HG02610 (cell line): Measurements from ENCODE around the gene DCC.
A peak's percentile ranks its signal among the peaks of the same experiment; 100 is the strongest.
"Not testable (repeated sequence)": the region's sequence is repeated elsewhere in the genome, so short reads cannot be mapped to it uniquely, and the experiment has no call there.

ENCODE experiments used
- ATAC-seq: cut with Tn5 transposase; IDR thresholded peaks from one replicate; pipeline ENCODE4 v1.9.1; 2021; ENCODE audit warnings: mild to moderate bottlenecking, moderate library complexity; ENCODE audit not compliant: unreplicated experiment

DCC gene

DNA sequence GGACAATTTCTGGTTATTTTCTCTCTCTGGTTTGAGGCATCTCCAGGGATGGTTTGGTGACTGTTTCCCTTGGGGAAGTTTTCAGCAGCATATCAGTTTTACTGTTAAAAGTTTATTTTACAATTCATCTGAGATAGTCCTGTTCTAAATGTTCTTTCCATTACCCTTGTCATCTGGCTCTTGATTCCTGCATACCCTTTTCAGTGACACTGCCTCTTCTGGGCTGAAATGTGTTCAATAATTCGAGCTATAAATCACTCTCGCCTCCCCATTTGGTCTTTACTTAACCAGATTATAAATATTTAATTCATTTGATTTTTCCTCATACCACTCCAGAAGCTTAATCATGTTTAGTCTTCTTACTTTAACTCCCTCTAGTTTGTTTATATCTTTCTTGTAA lies 9.5 kb downstream of the DCC start:
- no peak for ATAC-seq

DNA sequence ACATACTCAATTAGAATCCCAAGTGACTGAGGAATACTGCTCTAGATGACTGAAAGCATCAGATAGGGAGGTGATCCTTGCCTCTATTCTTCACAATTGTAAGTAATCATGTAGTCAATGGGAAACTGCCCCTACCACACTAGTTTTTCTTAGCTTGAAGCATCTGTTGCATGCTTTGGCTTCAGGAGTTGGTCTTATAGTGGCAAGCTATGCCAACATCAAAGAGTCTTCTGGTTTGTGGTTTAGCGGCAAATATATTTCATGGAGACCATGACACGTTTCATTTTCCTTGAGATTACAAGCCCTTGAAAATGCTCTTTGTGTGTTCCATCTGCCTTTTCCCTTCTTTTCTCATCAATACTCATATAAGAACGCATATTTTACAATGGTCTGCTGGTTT lies 12.9 kb downstream of the DCC start:
- no peak for ATAC-seq

DNA sequence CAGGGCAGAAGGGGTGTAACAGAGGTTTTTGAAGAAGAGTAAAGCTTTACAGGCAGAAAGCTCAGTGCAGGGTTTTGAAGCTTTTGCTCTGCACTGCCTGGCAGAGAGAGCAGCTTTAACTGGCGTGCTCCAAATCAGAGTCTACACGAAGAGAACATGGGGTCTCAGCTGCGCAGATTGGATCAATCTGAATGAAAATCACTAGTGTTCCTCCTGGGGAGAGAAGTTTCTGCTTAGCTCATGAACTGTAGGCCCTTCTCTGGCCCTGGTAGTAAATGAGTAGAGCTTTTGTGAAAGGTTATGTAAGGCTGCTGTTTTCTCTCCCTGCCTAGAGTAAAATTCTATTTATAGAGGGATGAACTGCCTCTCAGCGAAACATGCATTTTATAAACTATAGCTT lies 13.6 kb downstream of the DCC start:
- ATAC-seq, result no peak

DNA sequence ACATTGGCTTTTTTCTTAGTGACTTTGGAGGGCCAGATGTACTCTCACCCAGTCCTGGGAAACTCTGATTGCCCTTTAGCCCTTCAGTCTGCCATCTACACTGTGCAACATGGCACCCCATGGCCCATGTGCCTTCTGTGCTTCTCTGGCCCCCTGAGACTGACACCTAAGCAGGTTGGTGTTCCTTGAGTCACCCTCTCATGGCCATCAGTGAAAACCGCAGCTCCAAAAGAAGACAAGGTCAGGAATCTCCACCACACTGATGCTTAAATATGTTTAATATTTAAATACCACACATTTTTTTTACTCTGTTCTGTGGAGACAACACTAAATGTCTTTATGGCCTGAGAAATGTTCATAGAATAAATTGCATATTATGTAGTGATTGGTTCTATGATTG lies 23.9 kb downstream of the DCC start:
- no peak for ATAC-seq

DNA sequence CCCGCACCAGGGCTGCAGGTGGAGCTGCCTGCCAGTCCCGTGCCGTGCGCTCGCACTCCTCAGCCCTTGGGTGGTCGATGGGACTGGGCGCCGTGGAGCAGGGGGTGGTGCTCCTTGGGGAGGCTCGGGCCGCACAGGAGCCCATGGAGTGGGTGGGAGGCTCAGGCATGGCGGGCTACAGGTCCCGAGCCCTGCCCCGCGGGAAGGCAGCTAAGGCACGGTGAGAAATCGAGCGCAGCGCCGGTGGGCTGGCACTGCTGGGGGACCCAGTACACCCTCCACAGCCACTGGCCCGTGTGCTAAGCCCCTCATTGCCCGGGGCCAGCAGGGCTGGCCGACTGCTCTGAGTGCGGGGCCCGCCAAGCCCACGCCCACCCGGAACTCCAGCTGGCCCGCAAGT lies 26.9 kb downstream of the DCC start:
- not testable (repeated sequence) for ATAC-seq

DNA sequence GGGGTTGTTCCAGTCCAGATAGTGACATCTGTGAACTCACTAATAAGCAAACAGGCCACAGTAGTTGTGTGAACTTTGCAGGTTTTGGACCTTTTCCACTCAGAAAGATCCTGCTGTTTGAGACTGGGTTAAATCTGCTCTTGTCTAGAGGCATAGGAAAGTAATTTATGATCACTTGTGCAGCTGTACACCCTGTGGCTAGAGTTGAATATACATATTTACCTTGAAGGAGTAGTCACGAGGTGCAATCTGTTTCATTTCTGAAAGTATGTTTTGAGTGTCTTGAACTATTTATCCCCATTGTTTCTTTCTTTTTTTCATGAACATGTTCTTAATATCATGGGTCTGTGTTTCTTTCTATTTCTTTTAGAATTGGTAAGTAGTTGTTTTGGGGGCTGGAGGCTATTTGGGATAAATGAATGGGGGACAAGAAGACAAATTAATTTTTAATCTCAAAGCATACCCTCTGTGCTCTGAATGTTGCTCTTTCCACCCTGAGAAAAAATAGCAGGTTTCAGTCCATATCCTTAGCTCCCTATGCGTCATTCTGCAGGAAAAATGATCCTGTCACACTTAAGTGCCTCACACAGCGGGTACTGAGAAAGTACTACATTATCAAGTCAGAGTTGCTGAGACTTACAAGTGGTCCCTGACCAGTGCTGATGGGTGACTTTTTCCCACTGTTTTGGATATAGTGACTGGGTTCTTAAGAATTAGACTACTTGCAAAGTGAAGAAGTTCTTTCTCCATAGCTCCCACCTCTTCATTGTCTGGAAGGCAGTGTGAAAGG lies 28.2 kb downstream of the DCC start:
- no peak for ATAC-seq

DNA sequence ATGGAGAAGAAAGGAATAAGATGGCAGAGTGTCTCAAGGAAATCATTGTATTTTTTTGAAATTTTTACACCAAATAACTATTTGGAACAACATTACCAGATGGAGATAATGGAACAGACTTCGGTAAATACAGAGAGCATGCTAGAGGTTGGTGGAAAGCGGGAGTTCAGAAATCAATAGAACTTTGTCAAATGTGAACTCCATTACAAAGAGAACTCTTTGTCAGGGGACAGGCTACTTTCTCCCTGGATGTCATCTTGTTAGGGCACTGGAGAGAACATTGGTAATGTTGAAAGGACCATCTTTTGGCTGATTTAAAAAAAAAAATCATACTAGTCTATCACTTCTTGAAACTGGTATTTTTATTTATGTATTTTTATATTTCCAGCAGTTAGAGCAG lies 30.8 kb downstream of the DCC start:
- ATAC-seq, result no peak

DNA sequence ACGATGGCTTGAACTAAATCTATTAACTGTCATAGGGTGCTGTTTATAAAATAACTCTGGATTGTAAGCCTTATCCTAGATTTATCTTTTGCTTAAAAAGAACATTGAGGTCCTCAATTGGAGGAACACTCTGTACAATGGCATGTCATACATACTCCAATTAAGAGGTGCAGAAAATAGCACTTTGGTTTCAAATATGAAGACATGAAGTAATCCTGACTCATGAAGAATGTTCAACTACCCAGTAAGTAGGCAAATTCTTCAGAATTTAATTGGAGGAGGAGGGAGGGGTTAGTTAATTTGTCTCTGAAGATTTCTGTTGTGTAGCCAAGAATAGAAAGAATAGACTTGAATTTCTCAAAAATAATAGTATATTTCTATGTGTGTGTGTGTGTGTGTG lies 36.1 kb downstream of the DCC start:
- no peak for ATAC-seq

DNA sequence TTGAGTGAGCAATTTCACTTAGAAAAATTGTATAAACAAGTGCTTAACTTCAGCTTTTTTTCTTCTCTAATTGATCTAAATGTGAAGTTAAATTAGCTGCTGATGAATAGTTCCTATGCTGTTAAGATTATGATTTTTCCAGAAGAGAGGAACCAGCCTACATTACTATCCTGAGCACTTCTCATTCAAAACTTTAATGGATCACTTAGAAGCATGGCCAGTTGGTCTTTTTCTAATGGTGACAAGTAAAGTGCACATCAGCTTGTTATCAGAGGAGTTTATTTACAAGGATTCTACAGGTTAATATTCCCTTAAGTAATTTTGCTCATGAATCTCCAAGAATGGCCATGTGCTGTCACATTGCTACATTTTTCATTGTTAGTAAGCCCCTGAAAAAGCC lies 37.1 kb downstream of the DCC start:
- no peak for ATAC-seq

DNA sequence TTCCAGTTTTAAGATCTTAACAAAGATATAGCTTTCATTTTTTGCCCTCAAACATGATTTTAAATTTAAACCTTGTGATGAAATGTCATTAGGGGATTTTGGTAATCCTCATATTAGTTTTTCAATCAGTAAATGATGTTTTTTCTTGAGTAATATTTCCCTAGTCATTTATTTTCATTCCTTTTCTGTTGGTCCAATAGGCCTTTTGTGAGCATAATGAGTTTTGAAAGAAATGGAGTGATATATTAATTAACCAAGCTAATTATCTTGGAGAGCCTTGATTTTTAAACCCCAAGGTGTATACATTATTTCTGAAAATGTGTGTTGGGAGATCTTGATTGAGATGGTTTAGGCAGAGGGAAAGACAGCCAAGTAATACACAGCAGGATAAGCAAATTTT lies 46.3 kb downstream of the DCC start:
- ATAC-seq, result no peak

DNA sequence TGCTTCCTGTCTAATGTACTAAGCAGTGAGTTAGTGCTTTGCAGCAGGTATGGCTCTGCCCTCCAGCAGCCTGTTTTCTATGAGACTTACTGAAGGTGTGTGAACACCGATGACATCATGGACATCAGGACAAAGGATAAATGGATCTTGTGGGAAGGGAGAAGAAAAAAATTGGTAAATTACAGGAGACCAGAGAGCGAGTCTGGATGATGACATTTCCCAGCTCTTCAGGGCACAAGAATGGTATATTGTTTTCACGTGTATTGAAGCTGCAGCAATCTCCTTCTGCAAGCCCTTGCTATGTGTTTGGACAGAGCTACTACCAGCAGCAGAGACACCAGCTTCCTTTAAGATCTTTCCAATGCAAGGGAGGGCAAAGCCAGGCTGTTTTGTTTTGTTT lies 47.2 kb downstream of the DCC start:
- no peak for ATAC-seq

DNA sequence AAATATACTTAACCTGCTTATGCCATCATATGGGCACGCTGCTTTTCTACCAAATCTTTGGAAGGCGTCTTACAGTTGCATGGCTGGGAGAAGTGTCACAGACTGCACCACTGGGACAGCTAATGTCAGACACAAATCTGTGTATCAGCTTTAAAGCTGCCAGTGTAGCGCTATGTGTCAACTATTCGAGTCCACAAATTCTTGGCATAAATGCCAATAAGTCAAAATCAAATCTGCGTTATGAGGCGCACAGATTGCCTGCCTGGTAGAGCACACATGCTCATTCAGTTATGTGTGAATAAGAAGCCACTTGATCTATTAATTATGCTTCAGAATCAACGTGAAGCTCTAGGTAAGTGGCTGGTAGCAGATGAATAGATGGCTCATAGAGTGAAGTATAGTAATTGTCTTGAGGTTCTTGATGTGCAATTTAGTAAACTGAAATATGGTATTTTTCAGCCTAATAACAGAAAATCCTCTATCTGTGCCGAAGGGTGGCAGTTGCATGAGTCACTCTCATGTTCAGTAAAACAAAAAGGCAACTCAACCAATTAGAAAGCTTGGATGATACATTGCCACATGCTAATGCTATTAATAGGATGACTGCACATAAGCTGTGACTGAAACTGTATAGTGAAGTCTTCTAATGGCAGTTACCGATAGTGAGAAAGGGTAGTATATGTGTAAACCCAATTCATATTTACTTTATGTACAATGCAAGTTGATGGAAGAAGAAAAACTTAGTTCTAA lies 52.0 kb downstream of the DCC start:
- peak; percentile 37 for ATAC-seq

DNA sequence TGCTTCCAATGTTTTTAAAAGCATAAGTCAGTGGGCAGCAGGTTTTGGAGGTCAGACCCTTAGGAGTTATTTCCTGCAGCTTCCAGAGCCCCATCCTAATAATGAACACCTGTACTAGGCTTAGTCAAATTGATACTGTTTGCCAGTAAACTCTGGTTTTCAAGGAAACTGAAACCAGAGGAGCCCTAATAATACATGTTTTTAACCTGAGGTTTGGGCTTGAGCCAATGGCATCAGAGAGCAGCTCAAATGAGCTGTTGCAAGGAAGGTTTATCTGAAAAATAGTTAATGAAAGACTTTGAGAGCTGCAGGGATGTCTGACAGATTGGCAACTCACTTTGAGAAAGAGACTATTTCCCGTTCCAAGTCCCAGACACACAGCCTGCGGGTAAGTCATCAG lies 54.6 kb downstream of the DCC start:
- no peak for ATAC-seq

DNA sequence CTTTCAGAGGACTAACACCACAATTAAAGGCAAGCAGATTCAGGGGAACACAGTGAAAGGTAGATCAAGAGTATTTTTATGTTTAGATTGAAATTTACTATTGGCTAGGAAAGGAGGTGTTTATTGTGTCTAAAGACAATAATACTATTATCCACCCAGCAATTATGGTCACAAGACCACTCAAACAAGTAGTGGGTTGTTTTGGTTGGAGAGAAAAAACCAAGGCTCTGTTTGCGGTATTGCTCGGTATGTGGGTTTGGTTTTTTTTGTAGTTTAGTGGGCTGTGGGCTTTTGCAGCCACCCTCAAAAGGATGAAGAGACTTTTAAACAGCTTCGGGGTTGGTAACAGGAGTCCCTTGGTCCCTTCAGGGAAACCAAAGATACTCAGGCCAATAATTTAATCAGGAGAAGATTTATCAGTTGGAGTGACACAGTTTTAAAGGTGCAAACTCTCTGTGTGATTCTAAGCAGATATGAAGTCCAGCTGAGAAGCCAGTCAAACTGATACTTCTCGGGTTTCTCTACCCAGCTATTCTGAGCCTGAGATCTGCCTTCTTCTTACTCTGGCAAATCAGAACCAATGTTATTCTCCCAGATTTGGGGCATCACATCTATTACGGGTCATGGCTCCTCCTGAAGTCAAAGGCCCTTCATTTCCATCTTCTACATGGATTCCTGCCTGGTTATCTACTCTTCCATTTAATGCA lies 55.3 kb downstream of the DCC start:
- ATAC-seq, result peak; percentile 67

DNA sequence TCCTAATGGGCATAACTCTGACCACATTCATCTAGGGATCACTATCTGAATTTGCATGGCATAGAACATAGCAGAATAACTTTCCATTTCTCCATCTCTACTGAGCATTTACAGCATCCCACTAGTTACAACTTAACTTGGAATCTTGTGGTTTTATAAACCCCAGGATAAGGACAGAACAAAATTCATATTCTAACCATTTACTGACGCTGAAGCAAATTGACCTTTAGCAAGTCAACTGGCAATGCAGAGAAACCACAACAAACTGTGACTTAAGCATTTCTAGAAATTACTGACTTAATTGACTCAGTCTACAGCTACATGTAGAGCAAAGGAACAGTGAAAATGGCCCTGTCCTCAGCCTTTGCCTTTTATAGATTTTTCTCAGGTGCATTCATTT lies 61.2 kb downstream of the DCC start:
- no peak for ATAC-seq

DNA sequence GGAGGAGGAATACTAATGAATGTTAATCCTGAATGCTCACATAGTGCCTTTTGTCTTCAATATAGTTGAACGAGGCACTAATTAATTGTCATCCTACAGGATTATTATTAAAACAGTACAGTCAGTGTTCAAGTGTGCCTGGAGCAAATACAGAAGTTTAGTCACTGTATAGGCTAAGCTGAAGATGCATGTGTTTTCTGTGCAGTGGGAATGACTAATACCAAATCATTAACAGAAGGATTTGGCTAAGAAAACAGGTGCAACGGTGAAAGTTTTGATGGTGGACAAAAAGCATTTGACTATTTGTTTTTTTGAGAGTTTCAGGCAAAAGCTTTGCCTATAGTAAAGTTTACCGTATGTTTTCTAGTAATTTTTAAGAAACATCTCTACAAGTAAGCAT lies 62.8 kb downstream of the DCC start:
- no peak for ATAC-seq

DNA sequence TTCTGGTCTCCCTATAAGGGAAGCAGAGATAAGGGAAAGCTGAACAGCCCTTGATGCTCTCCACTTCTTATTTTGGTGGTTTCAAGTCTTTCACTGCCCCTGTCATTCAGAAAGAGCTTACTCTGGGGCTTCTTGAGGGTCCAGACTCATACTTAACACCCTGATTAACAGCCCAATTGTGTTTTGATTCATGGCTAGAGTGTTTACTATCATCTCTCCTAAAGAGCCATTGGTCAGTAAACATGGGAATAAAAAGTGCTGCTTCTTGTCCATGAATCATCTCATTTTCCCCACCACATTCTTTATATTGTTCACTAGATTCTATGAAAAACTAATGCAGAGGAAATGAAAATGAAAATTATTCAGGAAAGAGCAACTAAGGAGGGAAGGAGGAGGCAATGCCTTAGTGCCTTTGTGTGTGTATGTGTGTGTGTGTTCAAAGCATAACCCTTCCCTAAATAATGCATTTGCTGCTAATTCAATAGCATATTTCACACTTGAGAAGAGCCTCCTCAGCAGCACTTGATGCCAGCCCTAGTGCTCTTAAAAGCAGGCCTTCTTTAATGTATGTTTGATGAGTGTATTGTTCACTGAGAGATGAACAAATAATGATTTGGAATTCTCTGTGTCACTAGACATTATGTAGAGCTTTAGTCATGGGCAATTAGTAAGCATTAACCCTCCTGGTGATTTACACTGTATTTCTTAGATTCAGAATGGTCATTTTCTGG lies 63.5 kb downstream of the DCC start:
- ATAC-seq, result no peak

DNA sequence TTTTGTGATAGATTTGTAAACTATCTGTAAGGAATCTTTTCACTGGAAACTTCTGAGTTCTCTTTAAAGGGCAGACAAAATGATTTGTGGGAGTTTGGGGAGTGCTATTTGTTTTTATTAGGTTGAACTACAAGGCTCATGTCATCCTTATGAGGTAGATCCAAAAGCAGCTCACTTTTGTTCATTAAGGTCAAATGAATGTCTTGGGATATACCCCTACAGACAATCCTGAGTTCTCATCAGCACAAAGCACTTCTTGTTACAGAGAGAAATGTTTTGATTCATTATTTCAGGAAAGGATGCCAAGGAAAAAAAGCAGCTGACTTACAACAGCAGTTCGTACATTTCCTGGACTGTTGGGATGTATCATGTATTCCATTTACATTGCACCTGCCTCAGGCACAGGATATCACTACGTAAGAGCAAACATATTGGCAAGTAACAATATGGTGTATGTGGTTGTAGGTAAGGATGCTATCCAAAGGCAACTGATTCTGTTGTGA lies 68.9 kb downstream of the DCC start:
- ATAC-seq, result no peak

DNA sequence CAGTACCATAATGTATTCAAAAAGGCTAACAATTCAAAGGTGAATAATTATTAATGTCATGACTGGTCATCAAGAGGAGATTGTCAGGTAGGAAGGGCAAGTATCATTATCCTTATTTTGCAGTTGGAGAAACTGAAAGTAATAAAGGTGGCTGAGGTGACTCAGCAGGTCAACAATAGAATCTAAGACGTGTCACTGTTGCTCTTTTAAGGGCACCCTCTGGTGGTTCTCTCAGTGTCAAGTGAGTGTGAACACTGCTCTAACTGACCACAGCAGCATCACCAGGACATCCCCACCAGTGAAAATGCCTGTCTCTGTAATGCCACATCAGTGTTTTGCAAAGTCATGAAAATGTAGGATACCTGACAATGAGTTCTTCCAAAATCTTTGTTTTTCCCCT lies 69.7 kb downstream of the DCC start:
- ATAC-seq, result peak; percentile 100

DNA sequence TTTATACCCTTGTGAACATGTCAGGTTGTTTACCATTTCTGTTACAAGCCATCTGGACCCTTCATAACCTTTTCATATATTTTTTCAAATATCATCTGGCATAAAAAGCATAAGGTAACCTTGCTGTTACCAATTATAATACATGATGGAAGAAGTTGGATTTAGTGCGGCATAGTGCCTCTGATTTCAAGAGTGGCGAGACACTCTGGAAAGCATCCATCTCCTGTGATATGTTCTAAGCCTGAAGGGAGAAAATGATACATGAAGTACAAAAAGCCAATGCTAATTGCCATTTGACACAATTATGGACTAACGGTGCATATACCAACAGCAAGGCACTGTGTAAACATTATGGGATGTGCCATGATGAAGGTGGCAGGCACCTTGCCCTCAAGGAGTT lies 75.1 kb downstream of the DCC start:
- ATAC-seq, result no peak

DNA sequence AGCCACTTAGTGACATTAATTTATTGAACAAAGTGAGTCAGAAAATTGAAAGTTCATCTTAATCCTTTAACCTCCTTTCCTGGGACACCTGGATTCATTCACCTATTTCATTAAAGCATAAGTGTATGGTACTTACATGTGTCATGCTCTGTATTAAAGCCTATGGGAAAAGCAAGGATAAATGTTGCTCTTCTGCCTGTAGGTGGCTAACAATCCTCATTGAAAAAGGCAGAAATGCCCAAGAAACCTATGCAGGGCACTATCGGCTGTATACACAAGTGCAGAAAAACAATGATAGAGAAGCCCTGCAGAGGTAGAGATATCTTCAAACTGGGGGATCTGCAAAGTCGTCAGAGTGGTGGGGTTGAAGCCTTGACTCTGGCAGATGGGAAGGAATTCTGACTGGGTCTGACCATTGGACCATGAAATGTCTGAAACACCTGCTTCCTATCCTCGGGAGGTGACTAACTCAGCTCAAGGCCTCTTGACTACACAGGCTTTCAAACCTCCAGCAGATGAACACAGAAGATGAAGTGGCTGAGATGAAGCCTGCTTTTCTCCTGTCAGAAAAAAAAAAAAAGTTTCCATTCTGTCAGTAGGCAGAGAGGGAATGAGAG lies 83.1 kb downstream of the DCC start:
- no peak for ATAC-seq
